Activated naive CD4-positive, alpha-beta T cell treated with anti-CD3 and anti-CD28 coated beads for 36 hours (primary cell): Measurements from ENCODE around the gene CFAP46. TPM values are rescaled to one million over a fixed set of nuclear protein-coding genes. Genes with fewer than 3 reads are reported as not detected.

Experiments used
- CTCF ChIA-PET: fragments of 350-600 bp; sonication (Branson Sonifier 250); formaldehyde crosslinking; loops from one replicate; lab custom pipeline; 2021; ENCODE audit warnings: antibody characterized with exemption; lab: Charles Lee
- DNase-seq: peaks from one replicate; pipeline ENCODE4 v3.0.0-alpha.2; 2020
- H3K27ac Mint-ChIP-seq: one replicate; pipeline ENCODE4 v1.8.0; 2021; ENCODE audit warnings: mild to moderate bottlenecking, mixed read lengths
- H3K27me3 Mint-ChIP-seq: one replicate; pipeline ENCODE4 v1.8.0; 2021; ENCODE audit warnings: low read depth, mixed read lengths
- H3K36me3 Mint-ChIP-seq: one replicate; pipeline ENCODE4 v1.8.0; 2021; ENCODE audit warnings: low read depth, mixed read lengths
- H3K4me1 Mint-ChIP-seq: one replicate; pipeline ENCODE4 v1.8.0; 2021; ENCODE audit warnings: low read depth, mixed read lengths
- H3K4me3 Mint-ChIP-seq: one replicate; pipeline ENCODE4 v1.8.0; 2021; ENCODE audit warnings: mild to moderate bottlenecking, moderate library complexity, mixed read lengths
- H3K9me3 Mint-ChIP-seq: one replicate; pipeline ENCODE4 v1.8.0; 2021; ENCODE audit warnings: mixed read lengths
- intact Hi-C: fragments of 100-400 bp; cut with micrococcal nuclease; formaldehyde crosslinking; loops from one replicate; pipeline ENCODE4 v1.15.1; 2023
- total RNA-seq, 2 experiments: library from RNA; stranded (reverse); gene quantifications; one replicate each; pipeline ENCODE4 v1.2.3, GENCODE V29; 2021

Gene CFAP46
- total RNA-seq, 2 experiments from 2014 or later, result not detected

DNA sequence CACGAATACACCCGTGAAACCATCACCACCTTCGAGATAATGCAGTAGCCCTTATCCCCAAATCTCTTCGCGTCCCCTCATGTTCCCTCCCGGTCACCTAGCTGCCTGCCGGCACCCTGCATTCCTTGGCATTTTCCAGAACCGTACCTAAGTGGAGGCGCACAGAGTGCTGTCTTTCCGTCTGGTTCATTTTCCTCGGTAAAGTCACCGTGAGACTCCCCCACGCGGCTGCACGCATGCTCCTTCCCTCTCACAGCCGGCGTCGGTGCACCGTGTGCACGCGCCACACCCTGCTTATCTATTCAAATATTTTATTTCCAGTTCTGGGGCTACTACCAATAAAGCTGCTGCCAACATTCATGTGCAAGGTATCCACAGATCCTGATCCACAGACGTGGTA is 90.9 kb downstream of the CFAP46 start:
- Mint-ChIP-seq H3K27ac (no peak overlapping the region), H3K36me3 (no peaks in the 10 kb centered on the region), H3K4me3 (no peak overlapping the region), H3K9me3 (peaks cover 1% of the 10 kb centered on the region), H3K27me3 (no peaks in the 10 kb centered on the region), H3K4me1 (peaks cover 7% of the 10 kb centered on the region)
- CTCF ChIA-PET, result no interaction called here
- DNase-seq, result no peak
- intact Hi-C loops, result no loop called here

DNA sequence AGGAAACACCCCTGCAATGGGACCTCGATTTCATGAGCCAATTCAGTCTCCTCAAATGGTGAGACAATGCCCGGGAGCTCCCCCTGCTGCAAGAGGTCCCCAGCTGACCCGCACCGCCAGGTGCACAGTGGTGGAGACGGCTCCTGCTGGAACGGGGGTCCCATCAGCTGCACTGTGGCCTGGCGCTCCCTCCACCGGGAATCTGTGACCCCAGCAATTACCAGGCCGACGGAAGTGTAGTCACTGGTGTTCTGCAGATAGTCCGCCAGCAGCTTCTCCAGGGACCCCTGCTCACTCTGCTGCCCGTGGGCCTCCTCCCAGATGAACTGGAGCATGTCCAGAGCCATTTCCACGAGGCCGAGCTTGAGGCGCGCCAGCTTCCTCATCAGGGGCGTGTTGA is 91.5 kb downstream of the CFAP46 start:
- CTCF ChIA-PET, result no interaction called here
- DNase-seq, result no peak
- H3K36me3 Mint-ChIP-seq, result no peaks in the 10 kb centered on the region
- H3K4me3 Mint-ChIP-seq, result no peak overlapping the region
- H3K27ac Mint-ChIP-seq, result no peak overlapping the region
- H3K9me3 Mint-ChIP-seq, result no peaks in the 10 kb centered on the region
- H3K4me1 Mint-ChIP-seq, result peaks cover 7% of the 10 kb centered on the region
- H3K27me3 Mint-ChIP-seq, result no peaks in the 10 kb centered on the region
- intact Hi-C loops, result no loop called here

DNA sequence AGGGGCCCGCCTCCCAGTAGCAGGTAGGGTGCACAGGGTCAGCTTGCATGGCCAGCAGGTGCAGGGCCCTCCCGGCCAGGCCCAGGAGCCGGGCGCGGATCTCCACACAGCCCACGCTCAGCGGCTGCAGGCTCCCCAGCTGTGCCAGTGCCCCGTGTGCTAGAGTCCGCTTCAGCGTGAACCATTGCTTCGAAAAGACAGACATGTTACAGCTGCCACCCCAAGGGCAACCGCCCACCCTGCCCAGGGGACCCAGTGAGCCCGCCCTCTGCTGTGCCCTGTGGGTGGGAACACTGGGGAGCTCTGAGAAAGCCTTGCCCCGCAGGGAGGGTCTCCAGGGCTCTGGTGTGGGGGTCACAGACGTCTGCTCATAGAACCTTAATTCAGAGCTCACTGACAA is 92.1 kb downstream of the CFAP46 start:
- no peak for DNase-seq
- H3K4me1 Mint-ChIP-seq, result peaks cover 7% of the 10 kb centered on the region
- intact Hi-C loops, result no loop called here
- CTCF ChIA-PET, result no interaction called here
- H3K4me3 Mint-ChIP-seq, result no peak overlapping the region
- no peaks in the 10 kb centered on the region for H3K9me3 Mint-ChIP-seq
- no peaks in the 10 kb centered on the region for H3K36me3 Mint-ChIP-seq
- H3K27ac Mint-ChIP-seq, result no peak overlapping the region
- no peaks in the 10 kb centered on the region for H3K27me3 Mint-ChIP-seq

DNA sequence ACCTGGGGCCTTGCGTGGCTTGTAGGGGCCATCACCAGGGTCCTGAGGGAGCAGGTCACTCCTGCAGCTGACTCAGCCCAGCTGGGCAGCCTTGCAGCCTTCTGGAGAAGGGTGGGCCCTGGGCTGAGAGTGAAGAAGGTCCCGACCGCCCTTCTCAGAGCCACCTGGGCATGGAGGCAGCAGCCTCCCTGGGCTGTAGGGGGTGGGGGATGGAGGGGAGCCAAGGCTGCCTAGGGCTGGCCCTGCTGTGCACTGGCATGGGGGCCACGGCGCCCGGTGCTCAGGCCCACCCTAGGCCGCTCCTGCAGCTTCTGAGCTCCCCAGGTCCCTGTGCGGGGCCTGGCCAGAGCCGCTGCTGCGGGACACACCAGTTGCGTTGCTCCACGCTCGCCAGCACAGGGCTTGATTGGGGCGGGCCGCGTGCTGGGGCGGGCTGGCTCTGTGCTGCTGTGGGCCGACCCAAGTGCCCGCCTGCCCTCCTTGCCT is 92.8 kb downstream of the CFAP46 start:
- no peak overlapping the region for H3K27ac Mint-ChIP-seq
- peaks cover 7% of the 10 kb centered on the region for H3K4me1 Mint-ChIP-seq
- intact Hi-C loops, result no loop called here
- no peaks in the 10 kb centered on the region for H3K27me3 Mint-ChIP-seq
- CTCF ChIA-PET, result interaction anchor here (1.7 kb wide), 1 partner anchor 8 kb away, joined by 4 read pairs; no protein-coding TSS in a partner anchor
- H3K9me3 Mint-ChIP-seq, result no peaks in the 10 kb centered on the region
- no peak for DNase-seq
- no peaks in the 10 kb centered on the region for H3K36me3 Mint-ChIP-seq
- no peak overlapping the region for H3K4me3 Mint-ChIP-seq

DNA sequence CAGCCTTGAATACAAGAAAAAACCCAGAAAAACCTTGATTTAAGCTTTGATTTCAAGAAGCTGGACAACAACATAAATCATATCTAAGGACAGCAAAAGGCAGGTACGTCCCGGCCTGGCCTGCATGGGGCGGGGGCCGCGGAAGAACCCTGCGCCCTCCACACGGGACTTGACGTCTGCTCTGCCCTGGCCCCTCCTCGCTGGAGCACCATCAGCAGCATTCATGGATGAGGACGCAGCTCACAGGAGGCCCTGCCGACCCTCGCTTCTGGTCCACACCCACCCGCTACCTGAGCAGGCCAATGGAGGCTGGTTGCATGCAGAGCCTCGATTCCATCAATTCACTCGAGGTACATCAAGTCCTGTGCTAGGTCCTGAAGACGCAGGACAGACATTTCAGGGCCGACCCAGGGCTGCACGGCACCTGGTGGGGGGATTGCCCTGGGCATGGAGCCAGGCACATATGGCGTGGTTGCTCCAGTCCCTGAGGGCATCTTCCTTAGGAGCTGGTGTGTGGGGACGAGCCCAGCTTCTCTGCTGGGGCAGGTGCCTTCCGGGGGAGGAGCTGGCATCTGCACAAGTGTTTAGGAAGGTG is 93.3 kb downstream of the CFAP46 start:
- H3K36me3 Mint-ChIP-seq, result no peaks in the 10 kb centered on the region
- H3K27ac Mint-ChIP-seq, result no peak overlapping the region
- CTCF ChIA-PET, result interaction anchor here (1.7 kb wide), 1 partner anchor 9 kb away, joined by 4 read pairs; no protein-coding TSS in a partner anchor
- H3K4me1 Mint-ChIP-seq, result peaks cover 7% of the 10 kb centered on the region
- DNase-seq, result no peak
- H3K4me3 Mint-ChIP-seq, result no peak overlapping the region
- intact Hi-C loops, result no loop called here
- H3K9me3 Mint-ChIP-seq, result no peaks in the 10 kb centered on the region
- no peaks in the 10 kb centered on the region for H3K27me3 Mint-ChIP-seq

DNA sequence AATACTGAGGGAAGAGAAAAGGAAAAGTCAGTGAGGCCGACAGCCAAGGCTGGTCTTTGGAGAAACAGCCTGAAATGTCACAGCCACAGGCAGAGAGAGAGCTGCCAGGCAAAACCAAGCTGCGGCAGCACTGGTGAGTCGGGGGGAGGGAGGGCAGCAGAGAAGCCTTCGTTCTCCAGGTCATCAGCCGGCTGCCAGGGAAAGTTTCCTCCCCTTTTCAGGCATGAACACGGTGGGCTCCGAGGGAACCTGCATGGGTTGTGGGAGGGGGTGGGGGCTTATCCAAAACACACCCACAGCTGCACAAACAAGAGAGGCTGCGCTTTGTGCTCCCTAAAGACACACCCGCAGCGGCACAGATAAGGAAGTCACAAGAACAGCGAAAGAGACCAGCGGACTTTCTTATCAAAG is 94.1 kb downstream of the CFAP46 start:
- Mint-ChIP-seq H3K4me1 (peaks cover 7% of the 10 kb centered on the region), H3K36me3 (no peaks in the 10 kb centered on the region), H3K4me3 (peak overlapping the region; percentile 46), H3K9me3 (no peaks in the 10 kb centered on the region), H3K27ac (no peak overlapping the region), H3K27me3 (no peaks in the 10 kb centered on the region)
- intact Hi-C loops, result no loop called here
- CTCF ChIA-PET, result interaction anchor here (1.7 kb wide), 1 partner anchor 9 kb away, joined by 4 read pairs; no protein-coding TSS in a partner anchor
- no peak for DNase-seq

DNA sequence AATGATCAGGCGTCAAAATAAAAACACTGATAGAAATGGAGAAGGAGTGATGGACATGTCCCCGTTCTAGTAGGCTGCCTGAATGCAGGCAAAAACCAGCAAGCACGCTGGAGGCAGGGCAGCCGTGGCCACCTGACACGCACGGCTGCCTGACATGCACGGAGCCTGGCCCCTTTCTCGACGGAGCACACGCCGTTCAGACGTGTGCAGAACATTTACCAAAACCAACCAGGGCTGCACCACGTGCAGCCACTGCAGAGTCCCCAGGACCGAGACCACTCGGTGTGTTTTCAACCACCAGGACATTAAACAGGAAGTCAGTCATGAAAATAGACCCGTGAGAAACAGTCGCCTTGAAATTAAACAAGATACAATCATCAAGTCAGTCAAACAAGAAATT is 94.5 kb downstream of the CFAP46 start:
- DNase-seq, result no peak
- Mint-ChIP-seq H3K4me3 (peak overlapping the region; percentile 46), H3K27ac (no peak overlapping the region), H3K27me3 (no peaks in the 10 kb centered on the region), H3K4me1 (peaks cover 7% of the 10 kb centered on the region), H3K36me3 (no peaks in the 10 kb centered on the region), H3K9me3 (no peaks in the 10 kb centered on the region)
- CTCF ChIA-PET, result interaction anchor here (1.7 kb wide), 1 partner anchor 10 kb away, joined by 4 read pairs; no protein-coding TSS in a partner anchor
- intact Hi-C loops, result no loop called here

DNA sequence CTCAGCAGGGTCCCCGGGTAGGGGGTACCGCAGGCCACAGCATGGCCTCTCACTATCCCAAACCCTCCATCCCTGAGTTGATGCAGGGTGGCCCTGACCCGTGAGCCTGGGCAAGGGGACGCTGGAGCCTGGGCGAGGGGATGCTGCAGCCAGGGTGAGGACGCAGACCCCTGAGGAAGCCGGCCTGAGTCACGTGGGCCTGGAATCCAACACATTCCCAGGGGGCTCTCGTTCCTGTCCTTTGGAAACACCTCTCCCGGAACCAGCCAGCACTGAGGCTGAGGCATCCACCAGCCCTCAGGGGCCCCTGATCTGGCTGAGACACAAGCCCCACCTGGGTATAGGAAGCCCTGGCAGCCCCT is 95.0 kb downstream of the CFAP46 start:
- H3K4me1 Mint-ChIP-seq, result peaks cover 7% of the 10 kb centered on the region
- intact Hi-C loops, result no loop called here
- CTCF ChIA-PET, result no interaction called here
- H3K27ac Mint-ChIP-seq, result no peak overlapping the region
- peaks cover under 1% of the 10 kb centered on the region for H3K27me3 Mint-ChIP-seq
- no peak for DNase-seq
- H3K9me3 Mint-ChIP-seq, result peaks cover 4% of the 10 kb centered on the region
- peak overlapping the region; percentile 46 for H3K4me3 Mint-ChIP-seq
- peaks cover under 1% of the 10 kb centered on the region for H3K36me3 Mint-ChIP-seq

DNA sequence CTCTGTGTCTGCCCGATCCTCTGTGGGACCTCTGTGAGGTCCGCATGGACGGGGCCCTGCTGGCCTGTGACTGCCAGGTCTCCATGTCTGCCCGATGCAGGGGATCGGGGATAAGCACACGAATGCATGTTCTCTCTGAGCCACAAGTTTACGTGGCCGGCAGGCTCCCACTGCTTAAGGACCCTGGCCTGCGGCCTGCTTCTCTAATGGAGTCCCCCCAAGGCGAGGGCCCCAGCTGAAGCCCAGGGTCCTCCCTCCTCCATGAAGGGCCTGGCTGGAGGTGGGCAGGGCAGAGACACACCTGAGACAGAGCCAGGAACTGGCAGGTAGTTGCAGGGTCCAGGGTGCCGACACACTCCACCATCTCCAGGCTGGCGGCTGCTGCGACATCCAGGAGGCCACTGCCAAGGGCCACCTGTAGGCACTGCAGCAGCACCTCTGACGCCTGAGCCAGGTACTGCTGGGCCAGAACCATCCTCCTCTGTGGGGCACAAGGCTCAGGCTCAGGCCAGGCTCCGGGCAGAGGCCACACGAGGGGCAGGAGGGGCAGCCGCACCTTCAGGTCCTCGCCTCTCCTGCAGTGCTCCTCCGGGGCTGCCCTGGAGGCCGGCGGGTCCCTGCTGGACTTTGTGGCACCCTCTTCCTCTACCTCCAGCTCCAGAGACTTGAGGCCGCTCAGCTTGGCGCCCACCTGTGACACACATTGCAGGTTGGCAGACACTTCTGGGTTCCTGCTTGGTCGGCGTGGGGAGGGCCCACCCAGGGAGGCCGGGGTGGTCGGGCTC is 95.5 kb downstream of the CFAP46 start:
- no peak overlapping the region for H3K4me3 Mint-ChIP-seq
- H3K27ac Mint-ChIP-seq, result no peak overlapping the region
- H3K27me3 Mint-ChIP-seq, result peaks cover 6% of the 10 kb centered on the region
- peaks cover 7% of the 10 kb centered on the region for H3K4me1 Mint-ChIP-seq
- CTCF ChIA-PET, result no interaction called here
- intact Hi-C loops, result no loop called here
- peaks cover 10% of the 10 kb centered on the region for H3K9me3 Mint-ChIP-seq
- no peak for DNase-seq
- peaks cover 3% of the 10 kb centered on the region for H3K36me3 Mint-ChIP-seq

DNA sequence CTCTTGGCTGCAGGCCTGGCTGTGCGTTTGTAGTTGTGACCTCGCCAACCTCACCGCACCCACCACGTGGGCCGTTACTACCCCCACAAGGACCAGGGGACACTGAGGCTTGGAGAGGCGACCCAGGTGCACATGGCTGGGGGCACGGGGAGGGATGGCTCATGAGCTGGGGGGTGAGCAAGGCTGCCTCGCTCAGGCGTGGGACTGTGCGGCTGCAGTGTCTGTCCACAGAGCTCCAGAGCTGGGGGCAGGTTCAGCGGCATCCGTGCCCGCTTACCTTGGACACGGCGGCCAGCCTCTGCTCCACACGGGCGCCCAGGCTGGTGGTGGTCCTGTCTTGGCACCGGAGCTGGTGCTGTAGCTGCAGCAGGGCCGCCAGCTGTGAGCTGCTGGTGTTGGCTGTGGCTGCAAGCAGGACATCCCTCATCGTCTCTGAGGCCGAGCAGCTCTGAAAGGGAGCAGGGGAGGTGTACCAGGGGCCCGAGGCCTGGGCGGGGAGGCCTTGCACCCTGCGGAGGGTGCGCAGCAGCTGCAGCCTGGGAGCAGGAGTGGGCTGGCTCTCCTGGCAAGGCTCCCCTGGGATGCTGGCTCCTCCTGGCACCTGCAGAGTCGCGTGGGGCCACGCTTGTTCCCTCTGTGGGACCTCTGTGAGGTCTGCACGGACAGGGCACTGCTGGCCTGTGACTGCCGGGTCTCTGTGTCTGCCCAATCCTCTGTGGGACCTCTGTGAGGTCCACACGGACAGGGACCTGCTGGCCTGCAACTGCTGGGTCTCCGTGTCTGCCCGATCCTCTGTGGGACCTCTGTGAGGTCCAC is 96.4 kb downstream of the CFAP46 start:
- Mint-ChIP-seq H3K27ac (no peak overlapping the region), H3K9me3 (peaks cover 10% of the 10 kb centered on the region), H3K4me1 (peaks cover 7% of the 10 kb centered on the region), H3K4me3 (no peak overlapping the region), H3K36me3 (peaks cover 3% of the 10 kb centered on the region), H3K27me3 (peaks cover 7% of the 10 kb centered on the region)
- DNase-seq, result no peak
- CTCF ChIA-PET, result no interaction called here
- intact Hi-C loops, result no loop called here

DNA sequence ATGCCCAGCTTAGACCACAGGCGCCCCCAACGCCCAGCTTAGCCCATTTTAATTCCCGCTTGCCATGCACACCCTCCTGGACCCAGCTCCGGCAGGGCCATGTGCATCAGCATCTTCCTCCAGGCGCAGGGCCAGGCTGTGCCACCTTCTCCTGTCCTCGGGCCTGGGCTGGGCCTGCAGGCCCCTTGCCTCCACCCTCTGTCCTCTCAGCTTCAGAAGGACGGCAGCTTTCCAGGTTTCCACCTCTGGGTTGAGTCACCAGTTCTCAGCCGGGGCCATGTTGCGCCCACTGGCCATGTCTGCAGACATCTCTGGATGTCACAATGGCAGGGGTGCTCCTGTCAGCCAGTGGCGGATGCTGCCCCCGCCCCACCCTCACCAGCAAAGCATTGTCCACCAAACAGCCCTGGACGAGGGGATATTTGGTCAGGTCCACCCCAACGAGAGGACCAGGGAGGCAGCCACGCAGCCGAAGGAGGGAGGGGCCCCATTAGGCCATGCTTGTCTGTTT is 97.3 kb downstream of the CFAP46 start:
- CTCF ChIA-PET, result no interaction called here
- Mint-ChIP-seq H3K9me3 (peaks cover 10% of the 10 kb centered on the region), H3K4me3 (no peak overlapping the region), H3K4me1 (peaks cover 7% of the 10 kb centered on the region), H3K27ac (no peak overlapping the region), H3K27me3 (peaks cover 7% of the 10 kb centered on the region), H3K36me3 (peaks cover 3% of the 10 kb centered on the region)
- intact Hi-C loops, result no loop called here
- no peak for DNase-seq
